K562 (cell line): ENCODE results near the gene IMPDH2.

Experiments
- CHD2 ChIP-seq: IDR thresholded peaks from 2 replicates; pipeline ENCODE4 v1.6.1; 2011; ENCODE audit warnings: low read depth, low read length
- ESRRA ChIP-seq: fragments of 450-650 bp; IDR thresholded peaks from 2 replicates; pipeline ENCODE4 v1.6.1; 2014; ENCODE audit warnings: low read depth, mild to moderate bottlenecking, moderate library complexity, borderline replicate concordance
- KLF13 ChIP-seq: fragments of 450-650 bp; IDR thresholded peaks from 2 replicates; pipeline ENCODE4 v1.6.1; 2016; ENCODE audit warnings: missing genetic modification characterization, low read depth, mild to moderate bottlenecking, missing compliant biosample characterization, moderate library complexity, borderline replicate concordance
- TCF7L2 ChIP-seq: fragments of 150-350 bp; IDR thresholded peaks from 2 replicates; pipeline ENCODE4 v1.6.1; 2016; ENCODE audit warnings: low read depth, mild to moderate bottlenecking, low read length, moderate library complexity
- THRAP3 ChIP-seq: fragments of 450-650 bp; IDR thresholded peaks from 2 replicates; pipeline ENCODE4 v1.6.1; 2016; ENCODE audit warnings: mild to moderate bottlenecking, inconsistent platforms, borderline replicate concordance
- TRIM28 ChIP-seq: fragments of 450-650 bp; IDR thresholded peaks from 2 replicates; pipeline ENCODE4 v1.6.1; 2017
- TF ChIP-seq, protein P1 (sequence below), 3 experiments: IDR thresholded peaks in 2 of 3; conservative IDR thresholded peaks in 1 of 3; 2 replicates each; pipeline ENCODE4 v1.5.1; 2011 to 2012; ENCODE audit warnings: low read length in 3 of 3, mild to moderate bottlenecking in 3 of 3, control low read depth in 2 of 3, improper control_type of control experiment in 1 of 3, inconsistent platforms in 1 of 3, low read depth in 1 of 3, mixed read lengths in 1 of 3, moderate library complexity in 1 of 3; ENCODE audit not compliant: insufficient read depth in 2 of 3

GRCh38 chr3:49005998-49006397, 23.2 kb downstream of the IMPDH2 start:
- TF ChIP-seq TCF7L2 (no peak), CHD2 (no peak), THRAP3 (no peak), TRIM28 (no peak), KLF13 (no peak), ESRRA (no peak)
- TF ChIP-seq, protein P1, sequence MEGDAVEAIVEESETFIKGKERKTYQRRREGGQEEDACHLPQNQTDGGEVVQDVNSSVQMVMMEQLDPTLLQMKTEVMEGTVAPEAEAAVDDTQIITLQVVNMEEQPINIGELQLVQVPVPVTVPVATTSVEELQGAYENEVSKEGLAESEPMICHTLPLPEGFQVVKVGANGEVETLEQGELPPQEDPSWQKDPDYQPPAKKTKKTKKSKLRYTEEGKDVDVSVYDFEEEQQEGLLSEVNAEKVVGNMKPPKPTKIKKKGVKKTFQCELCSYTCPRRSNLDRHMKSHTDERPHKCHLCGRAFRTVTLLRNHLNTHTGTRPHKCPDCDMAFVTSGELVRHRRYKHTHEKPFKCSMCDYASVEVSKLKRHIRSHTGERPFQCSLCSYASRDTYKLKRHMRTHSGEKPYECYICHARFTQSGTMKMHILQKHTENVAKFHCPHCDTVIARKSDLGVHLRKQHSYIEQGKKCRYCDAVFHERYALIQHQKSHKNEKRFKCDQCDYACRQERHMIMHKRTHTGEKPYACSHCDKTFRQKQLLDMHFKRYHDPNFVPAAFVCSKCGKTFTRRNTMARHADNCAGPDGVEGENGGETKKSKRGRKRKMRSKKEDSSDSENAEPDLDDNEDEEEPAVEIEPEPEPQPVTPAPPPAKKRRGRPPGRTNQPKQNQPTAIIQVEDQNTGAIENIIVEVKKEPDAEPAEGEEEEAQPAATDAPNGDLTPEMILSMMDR (IDR thresholded peaks at IDR 0.05 in 2 of 3, conservative IDR thresholded peaks at IDR 0.05 in 1 of 3; ENCODE audit: insufficient read depth in 2 of 3, low read depth in 1 of 3, low read length in 3 of 3) = no peak
